Loucy (cell line): ENCODE measurements around the gene CENPU.

Experiments used
- H2AFZ ChIP-seq: fragments of 200-600 bp; sonication (generic); 2 replicates; pipeline ENCODE4 v1.6.0; 2016; ENCODE audit warnings: antibody characterized with exemption, mild to moderate bottlenecking, low read length, moderate library complexity
- H3F3A ChIP-seq: fragments of 200-600 bp; 2 replicates; pipeline ENCODE4 v1.6.0; 2016; ENCODE audit warnings: antibody characterized with exemption, low read depth, mild to moderate bottlenecking
- H3K27me3 ChIP-seq: fragments of 200-600 bp; sonication (generic); 2 replicates; pipeline ENCODE4 v1.6.1; 2014; ENCODE audit warnings: low read length, mild to moderate bottlenecking; ENCODE audit not compliant: insufficient read depth, poor library complexity, severe bottlenecking
- H3K36me3 ChIP-seq: fragments of 200-600 bp; sonication (generic); 2 replicates; pipeline ENCODE4 v1.6.1; 2016; ENCODE audit warnings: low read length; ENCODE audit not compliant: insufficient read depth
- H3K4me1 ChIP-seq: fragments of 200-600 bp; sonication (generic); 2 replicates; pipeline ENCODE4 v1.5.1; 2014; ENCODE audit warnings: low read length, mild to moderate bottlenecking; ENCODE audit not compliant: insufficient read depth, poor library complexity, severe bottlenecking
- H3K4me2 ChIP-seq: fragments of 200-600 bp; sonication (generic); 2 replicates; pipeline ENCODE4 v1.6.0; 2014; ENCODE audit warnings: antibody characterized with exemption, low read length, low read depth, mild to moderate bottlenecking; ENCODE audit not compliant: poor library complexity, severe bottlenecking
- H3K4me3 ChIP-seq: fragments of 200-600 bp; sonication (generic); 2 replicates; pipeline ENCODE4 v1.5.1; 2014; ENCODE audit warnings: low read length, mild to moderate bottlenecking, mixed read lengths; ENCODE audit not compliant: poor library complexity, severe bottlenecking
- H3K79me2 ChIP-seq: fragments of 200-600 bp; sonication (generic); 2 replicates; pipeline ENCODE4 v1.6.1; 2014; ENCODE audit warnings: low read length; ENCODE audit not compliant: insufficient read depth
- H3K9ac ChIP-seq: fragments of 200-600 bp; sonication (generic); 2 replicates; pipeline ENCODE4 v1.6.0; 2014; ENCODE audit warnings: mild to moderate bottlenecking, low read depth, low read length, moderate library complexity; ENCODE audit not compliant: poor library complexity, severe bottlenecking
- H3K9me2 ChIP-seq: fragments of 200-600 bp; sonication (generic); replicated peaks from 2 replicates; pipeline ENCODE4 v1.6.1; 2016; ENCODE audit warnings: low read depth, low read length, mixed read lengths
- H3K9me3 ChIP-seq: fragments of 200-600 bp; sonication (generic); 2 replicates; pipeline ENCODE4 v1.6.1; 2014; ENCODE audit warnings: mild to moderate bottlenecking, antibody characterized with exemption, low read length, low read depth; ENCODE audit not compliant: insufficient read depth
- H4K20me1 ChIP-seq: fragments of 200-600 bp; sonication (generic); 2 replicates; pipeline ENCODE4 v1.6.0; 2014; ENCODE audit warnings: antibody characterized with exemption, low read length, mild to moderate bottlenecking; ENCODE audit not compliant: insufficient read depth, poor library complexity, severe bottlenecking
- CTCF ChIP-seq: fragments of 200-600 bp; sonication (generic); conservative IDR thresholded peaks from 2 replicates; pipeline ENCODE4 v1.5.1; 2014; ENCODE audit warnings: mild to moderate bottlenecking, antibody characterized with exemption, low read length
- EZH2phosphoT487 ChIP-seq: fragments of 200-600 bp; IDR thresholded peaks from 2 replicates; pipeline ENCODE4 v1.6.1; 2018; ENCODE audit warnings: antibody characterized with exemption, mild to moderate bottlenecking, moderate library complexity, borderline replicate concordance

Gene CENPU

GRCh38 chr4:184688005-184688404, 45.9 kb downstream of the CENPU start:
- no peak overlapping the region for H3K4me3 ChIP-seq
- H3K4me1 ChIP-seq, result peaks cover 30% of the 10 kb centered on the region
- no peak overlapping the region for H3K4me2 ChIP-seq
- H3F3A ChIP-seq, result peaks cover 4% of the 10 kb centered on the region; the same call in 1 of the 2 replicates
- TF ChIP-seq EZH2phosphoT487 (no peak), CTCF (no peak)
- peaks cover 6% of the 10 kb centered on the region; the same call in 1 of the 2 replicates for H3K36me3 ChIP-seq
- H3K9me2 ChIP-seq, result no peaks in the 10 kb centered on the region
- no peaks in the 10 kb centered on the region for H3K79me2 ChIP-seq
- H3K27me3 ChIP-seq, result no peaks in the 10 kb centered on the region
- no peaks in the 10 kb centered on the region for H3K9me3 ChIP-seq
- no peak overlapping the region for H2AFZ ChIP-seq
- H4K20me1 ChIP-seq, result no peaks in the 10 kb centered on the region
- H3K9ac ChIP-seq, result peak overlapping the region; percentile 41

GRCh38 chr4:184684491-184685189, 49.3 kb downstream of the CENPU start:
- peak overlapping the region; percentile 39 for H3K4me3 ChIP-seq
- peak overlapping the region; percentile 54 for H3K9ac ChIP-seq
- H3K79me2 ChIP-seq, result no peaks in the 10 kb centered on the region
- H3K4me1 ChIP-seq, result peaks cover 30% of the 10 kb centered on the region
- no peaks in the 10 kb centered on the region for H3K36me3 ChIP-seq
- no peak for TF ChIP-seq EZH2phosphoT487
- TF ChIP-seq CTCF, result no peak
- no peaks in the 10 kb centered on the region for H3K9me2 ChIP-seq
- H3F3A ChIP-seq, result peaks cover 4% of the 10 kb centered on the region; the same call in 1 of the 2 replicates
- no peaks in the 10 kb centered on the region for H4K20me1 ChIP-seq
- H2AFZ ChIP-seq, result peak overlapping the region; percentile 52; the same call in 1 of the 2 replicates
- peak overlapping the region; percentile 61 for H3K4me2 ChIP-seq
- no peaks in the 10 kb centered on the region for H3K27me3 ChIP-seq
- H3K9me3 ChIP-seq, result no peaks in the 10 kb centered on the region

GRCh38 chr4:184681916-184682315, 52.0 kb downstream of the CENPU start:
- no peaks in the 10 kb centered on the region for H4K20me1 ChIP-seq
- H3K79me2 ChIP-seq, result no peaks in the 10 kb centered on the region
- H3K9me3 ChIP-seq, result no peaks in the 10 kb centered on the region
- TF ChIP-seq CTCF, result no peak
- TF ChIP-seq EZH2phosphoT487, result no peak
- H3K4me1 ChIP-seq, result peaks cover 20% of the 10 kb centered on the region
- no peak overlapping the region for H2AFZ ChIP-seq
- no peaks in the 10 kb centered on the region for H3K9me2 ChIP-seq
- H3K4me2 ChIP-seq, result no peak overlapping the region
- H3K27me3 ChIP-seq, result no peaks in the 10 kb centered on the region
- no peak overlapping the region for H3K9ac ChIP-seq
- no peaks in the 10 kb centered on the region for H3K36me3 ChIP-seq
- peaks cover 4% of the 10 kb centered on the region; the same call in 1 of the 2 replicates for H3F3A ChIP-seq
- H3K4me3 ChIP-seq, result no peak overlapping the region
